ENCODE results near the gene GLTP. TPM values are rescaled to one million over a fixed set of nuclear protein-coding genes. Genes with fewer than 3 reads are reported as not detected.

The GLTP gene
- total and polyA plus RNA-seq, 2 of the 13 experiments (the other 11 are each of a cell fraction or from before 2014, with no cell fraction given) = 10.7 to 12.9 TPM

- no peak for TF ChIP-seq HOXA9 (CRISPR knock-in tag; IDR thresholded peaks at IDR 0.05; ENCODE audit: borderline replicate concordance)
- TF ChIP-seq IRF2 (CRISPR knock-in tag; IDR thresholded peaks at IDR 0.05) = no peak
- TF ChIP-seq MXD4 (CRISPR knock-in tag; IDR thresholded peaks at IDR 0.05) = no peak
- no peak for TF ChIP-seq SATB2 (CRISPR knock-in tag; IDR thresholded peaks at IDR 0.05)
- TF ChIP-seq, protein P1, sequence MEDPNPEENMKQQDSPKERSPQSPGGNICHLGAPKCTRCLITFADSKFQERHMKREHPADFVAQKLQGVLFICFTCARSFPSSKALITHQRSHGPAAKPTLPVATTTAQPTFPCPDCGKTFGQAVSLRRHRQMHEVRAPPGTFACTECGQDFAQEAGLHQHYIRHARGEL (CRISPR knock-in tag; IDR thresholded peaks at IDR 0.05) = no peak
- no peak for TF ChIP-seq ZNF10 (CRISPR knock-in tag; IDR thresholded peaks at IDR 0.05; ENCODE audit: borderline replicate concordance, low read depth)
Measured at GRCh38 chr12:109844091-109844490, 36.2 kb downstream of the GLTP start (continued).

GRCh38 chr12:109842021-109842420 lies 38.3 kb downstream of the GLTP start:
- WGBS (ENCODE audit: low lambda C conversion rate) = 10% methylated on average over 4 of the region's 5 CpGs
- Histone ChIP-seq H3K4me3 (replicated peaks in 1 of 3; ENCODE audit: insufficient read depth in 1 of 3, low read depth in 2 of 3, low read length in 3 of 3) (no peak overlapping the region), H3K9me3 (ENCODE audit: low read length) (no peaks in the 10 kb centered on the region), H3K27ac (ENCODE audit: extremely low read length, insufficient read depth, low read length) (no peak overlapping the region), H3K4me2 (ENCODE audit: low read depth, low read length) (no peak overlapping the region), H2AFZ (ENCODE audit: low read length) (no peak overlapping the region), H3K27me3 (ENCODE audit: control insufficient read depth in 1 of 2, insufficient read depth in 2 of 2, low read length in 2 of 2) (no peaks in the 10 kb centered on the region), H3K4me1 (ENCODE audit: insufficient read depth, low read length) (peaks cover 60% of the 10 kb centered on the region), H3K9ac (ENCODE audit: insufficient read depth, low read depth, low read length) (no peak overlapping the region), H3K36me3 (replicated peaks in 1 of 2; ENCODE audit: control insufficient read depth in 1 of 2, insufficient read depth in 2 of 2, low read length in 2 of 2) (no peaks in the 10 kb centered on the region), H3K79me2 (ENCODE audit: insufficient read depth, low read length) (no peaks in the 10 kb centered on the region), H4K20me1 (ENCODE audit: insufficient read depth, low read length) (no peaks in the 10 kb centered on the region)
- no peak for FAIRE-seq
- intact Hi-C loops (cut with micrococcal nuclease; ENCODE audit: unreplicated experiment) (no loop called here), in situ Hi-C loops (cut with HindIII; ENCODE audit: extremely low pct_ligation_motif_present, low pct_unique_long_range_greater_than_20kb) (loop anchor here (5.0 kb wide), 1 partner anchor 40 kb away; no protein-coding TSS in a partner anchor)
- BruUV-seq (replicated peaks) = no TSS peak
- DNase-seq (ENCODE audit: low spot score) = no peak
- POLR2A ChIA-PET = no interaction called here
- no peak for ATAC-seq
- CTCF ChIA-PET (ENCODE audit: low intra/inter-chr PET ratio, low total read pairs) = no interaction called here
- TF ChIP-seq POLR2AphosphoS5 (IDR thresholded peaks at IDR 0.05; ENCODE audit: low read depth, low read length) (no peak), CREB1 (IDR thresholded peaks at IDR 0.05) (no peak), CREB1 (CRISPR knock-in tag; IDR thresholded peaks at IDR 0.05) (no peak), NFATC3 (CRISPR knock-in tag; IDR thresholded peaks at IDR 0.05) (no peak), THAP9 (CRISPR knock-in tag; IDR thresholded peaks at IDR 0.05; ENCODE audit: borderline replicate concordance) (no peak), ZMYM3 (CRISPR knock-in tag; IDR thresholded peaks at IDR 0.05) (no peak)
- TF ChIP-seq, protein P2, sequence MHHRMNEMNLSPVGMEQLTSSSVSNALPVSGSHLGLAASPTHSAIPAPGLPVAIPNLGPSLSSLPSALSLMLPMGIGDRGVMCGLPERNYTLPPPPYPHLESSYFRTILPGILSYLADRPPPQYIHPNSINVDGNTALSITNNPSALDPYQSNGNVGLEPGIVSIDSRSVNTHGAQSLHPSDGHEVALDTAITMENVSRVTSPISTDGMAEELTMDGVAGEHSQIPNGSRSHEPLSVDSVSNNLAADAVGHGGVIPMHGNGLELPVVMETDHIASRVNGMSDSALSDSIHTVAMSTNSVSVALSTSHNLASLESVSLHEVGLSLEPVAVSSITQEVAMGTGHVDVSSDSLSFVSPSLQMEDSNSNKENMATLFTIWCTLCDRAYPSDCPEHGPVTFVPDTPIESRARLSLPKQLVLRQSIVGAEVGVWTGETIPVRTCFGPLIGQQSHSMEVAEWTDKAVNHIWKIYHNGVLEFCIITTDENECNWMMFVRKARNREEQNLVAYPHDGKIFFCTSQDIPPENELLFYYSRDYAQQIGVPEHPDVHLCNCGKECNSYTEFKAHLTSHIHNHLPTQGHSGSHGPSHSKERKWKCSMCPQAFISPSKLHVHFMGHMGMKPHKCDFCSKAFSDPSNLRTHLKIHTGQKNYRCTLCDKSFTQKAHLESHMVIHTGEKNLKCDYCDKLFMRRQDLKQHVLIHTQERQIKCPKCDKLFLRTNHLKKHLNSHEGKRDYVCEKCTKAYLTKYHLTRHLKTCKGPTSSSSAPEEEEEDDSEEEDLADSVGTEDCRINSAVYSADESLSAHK (CRISPR knock-in tag; IDR thresholded peaks at IDR 0.05; ENCODE audit: borderline replicate concordance) = no peak
- TF ChIP-seq, protein P3, sequence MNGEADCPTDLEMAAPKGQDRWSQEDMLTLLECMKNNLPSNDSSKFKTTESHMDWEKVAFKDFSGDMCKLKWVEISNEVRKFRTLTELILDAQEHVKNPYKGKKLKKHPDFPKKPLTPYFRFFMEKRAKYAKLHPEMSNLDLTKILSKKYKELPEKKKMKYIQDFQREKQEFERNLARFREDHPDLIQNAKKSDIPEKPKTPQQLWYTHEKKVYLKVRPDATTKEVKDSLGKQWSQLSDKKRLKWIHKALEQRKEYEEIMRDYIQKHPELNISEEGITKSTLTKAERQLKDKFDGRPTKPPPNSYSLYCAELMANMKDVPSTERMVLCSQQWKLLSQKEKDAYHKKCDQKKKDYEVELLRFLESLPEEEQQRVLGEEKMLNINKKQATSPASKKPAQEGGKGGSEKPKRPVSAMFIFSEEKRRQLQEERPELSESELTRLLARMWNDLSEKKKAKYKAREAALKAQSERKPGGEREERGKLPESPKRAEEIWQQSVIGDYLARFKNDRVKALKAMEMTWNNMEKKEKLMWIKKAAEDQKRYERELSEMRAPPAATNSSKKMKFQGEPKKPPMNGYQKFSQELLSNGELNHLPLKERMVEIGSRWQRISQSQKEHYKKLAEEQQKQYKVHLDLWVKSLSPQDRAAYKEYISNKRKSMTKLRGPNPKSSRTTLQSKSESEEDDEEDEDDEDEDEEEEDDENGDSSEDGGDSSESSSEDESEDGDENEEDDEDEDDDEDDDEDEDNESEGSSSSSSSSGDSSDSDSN (CRISPR knock-in tag; IDR thresholded peaks at IDR 0.05) = no peak
- TF ChIP-seq, protein P4, sequence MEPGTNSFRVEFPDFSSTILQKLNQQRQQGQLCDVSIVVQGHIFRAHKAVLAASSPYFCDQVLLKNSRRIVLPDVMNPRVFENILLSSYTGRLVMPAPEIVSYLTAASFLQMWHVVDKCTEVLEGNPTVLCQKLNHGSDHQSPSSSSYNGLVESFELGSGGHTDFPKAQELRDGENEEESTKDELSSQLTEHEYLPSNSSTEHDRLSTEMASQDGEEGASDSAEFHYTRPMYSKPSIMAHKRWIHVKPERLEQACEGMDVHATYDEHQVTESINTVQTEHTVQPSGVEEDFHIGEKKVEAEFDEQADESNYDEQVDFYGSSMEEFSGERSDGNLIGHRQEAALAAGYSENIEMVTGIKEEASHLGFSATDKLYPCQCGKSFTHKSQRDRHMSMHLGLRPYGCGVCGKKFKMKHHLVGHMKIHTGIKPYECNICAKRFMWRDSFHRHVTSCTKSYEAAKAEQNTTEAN (CRISPR knock-in tag; conservative IDR thresholded peaks at IDR 0.05) = no peak
